HG03025 (cell line): ENCODE data around the gene ZNF837.
"Not testable (repeated sequence)": the region's sequence is repeated elsewhere in the genome, so short reads cannot be mapped to it uniquely, and the experiment has no call there.

Experiments used
- ATAC-seq: cut with Tn5 transposase; IDR thresholded peaks from one replicate; pipeline ENCODE4 v1.9.1; 2021; ENCODE audit warnings: mild to moderate bottlenecking, moderate library complexity; ENCODE audit not compliant: unreplicated experiment, low FRiP score

Gene ZNF837

DNA sequence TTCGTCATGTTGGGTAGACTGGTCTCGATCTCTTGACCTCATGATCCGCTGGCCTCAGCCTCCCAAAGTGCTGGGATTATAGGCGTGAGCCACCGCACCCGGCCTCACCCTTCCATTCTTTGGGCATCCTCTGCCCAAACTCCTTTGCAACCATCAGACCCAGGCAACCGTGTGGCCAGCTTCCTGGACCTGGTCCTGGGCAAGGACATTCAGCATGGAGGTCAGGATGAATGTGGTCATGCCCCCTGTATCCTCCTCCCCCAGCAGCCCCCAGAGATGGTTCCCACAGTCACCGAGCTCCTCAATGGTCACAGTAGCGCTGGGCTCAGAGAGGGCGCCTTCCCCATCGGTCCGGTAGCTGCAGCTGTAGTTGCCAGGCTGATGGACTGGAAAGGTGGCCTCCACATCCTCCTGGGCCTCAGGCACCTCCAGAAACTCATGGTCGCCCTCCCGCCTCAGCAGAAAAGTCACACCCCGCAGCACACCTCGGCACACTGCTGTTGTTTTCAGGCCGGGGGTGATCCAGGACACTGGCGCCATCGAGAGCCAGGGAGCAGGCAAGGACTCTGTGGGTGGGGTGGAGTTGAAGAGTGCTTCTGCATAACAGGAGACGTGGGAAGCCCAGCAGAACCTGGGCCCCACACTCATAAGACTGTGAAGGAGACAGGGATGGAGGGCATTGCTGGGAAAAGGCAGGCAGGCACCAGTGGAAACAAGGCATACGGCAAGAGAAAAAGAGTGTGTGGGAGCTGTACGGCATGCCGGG is 28.7 kb downstream of the ZNF837 start:
- ATAC-seq: no peak

DNA sequence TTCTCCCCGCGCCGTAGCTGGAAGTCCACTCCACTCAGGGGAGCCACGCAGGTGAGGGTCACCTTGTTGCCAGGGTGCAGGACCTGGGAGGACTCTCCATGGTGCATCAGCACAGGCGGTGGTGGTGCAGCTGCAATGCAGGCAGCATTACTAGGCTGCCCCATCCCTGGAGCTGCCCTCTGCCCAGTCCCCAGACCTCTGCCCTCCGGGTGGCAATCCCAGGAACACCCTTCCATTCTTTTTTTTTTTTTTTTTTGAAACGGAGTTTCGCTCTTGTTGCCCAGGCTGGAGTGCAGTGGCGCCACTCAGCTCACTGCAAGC is 29.3 kb downstream of the ZNF837 start:
- ATAC-seq: no peak

DNA sequence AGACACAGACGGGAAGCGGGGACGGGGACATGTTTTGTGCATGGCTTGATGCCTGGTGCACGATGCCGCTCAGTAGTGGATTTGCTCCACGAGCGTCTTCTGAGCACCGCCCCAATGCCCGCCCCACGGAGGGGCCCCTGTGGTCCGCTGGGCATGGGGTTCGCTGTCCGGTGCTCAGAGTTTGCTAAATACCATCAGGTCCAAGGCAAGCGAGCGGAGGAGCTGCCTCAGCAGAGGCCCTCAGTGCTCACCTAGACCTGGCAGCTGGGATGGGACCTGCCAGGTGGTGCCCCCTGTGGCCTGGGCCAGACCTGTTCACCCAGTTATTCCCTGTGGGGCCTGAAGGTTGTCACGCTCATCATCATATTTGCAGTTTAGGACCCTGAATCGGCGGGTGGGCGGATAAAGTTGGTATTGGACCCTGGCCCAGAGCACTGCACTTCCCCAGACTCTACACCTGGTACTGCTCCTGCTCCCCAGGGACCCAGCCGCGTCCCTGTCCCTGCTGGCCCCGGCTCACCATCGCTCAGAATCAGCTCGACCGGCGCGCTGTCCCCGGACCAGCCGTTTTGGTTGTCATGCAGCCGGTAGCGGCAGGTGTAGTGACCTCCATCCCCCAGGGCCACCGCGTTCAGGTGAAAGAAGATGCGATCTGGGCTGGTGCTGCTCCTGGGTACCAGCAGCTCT is 29.8 kb downstream of the ZNF837 start:
- ATAC-seq: no peak

DNA sequence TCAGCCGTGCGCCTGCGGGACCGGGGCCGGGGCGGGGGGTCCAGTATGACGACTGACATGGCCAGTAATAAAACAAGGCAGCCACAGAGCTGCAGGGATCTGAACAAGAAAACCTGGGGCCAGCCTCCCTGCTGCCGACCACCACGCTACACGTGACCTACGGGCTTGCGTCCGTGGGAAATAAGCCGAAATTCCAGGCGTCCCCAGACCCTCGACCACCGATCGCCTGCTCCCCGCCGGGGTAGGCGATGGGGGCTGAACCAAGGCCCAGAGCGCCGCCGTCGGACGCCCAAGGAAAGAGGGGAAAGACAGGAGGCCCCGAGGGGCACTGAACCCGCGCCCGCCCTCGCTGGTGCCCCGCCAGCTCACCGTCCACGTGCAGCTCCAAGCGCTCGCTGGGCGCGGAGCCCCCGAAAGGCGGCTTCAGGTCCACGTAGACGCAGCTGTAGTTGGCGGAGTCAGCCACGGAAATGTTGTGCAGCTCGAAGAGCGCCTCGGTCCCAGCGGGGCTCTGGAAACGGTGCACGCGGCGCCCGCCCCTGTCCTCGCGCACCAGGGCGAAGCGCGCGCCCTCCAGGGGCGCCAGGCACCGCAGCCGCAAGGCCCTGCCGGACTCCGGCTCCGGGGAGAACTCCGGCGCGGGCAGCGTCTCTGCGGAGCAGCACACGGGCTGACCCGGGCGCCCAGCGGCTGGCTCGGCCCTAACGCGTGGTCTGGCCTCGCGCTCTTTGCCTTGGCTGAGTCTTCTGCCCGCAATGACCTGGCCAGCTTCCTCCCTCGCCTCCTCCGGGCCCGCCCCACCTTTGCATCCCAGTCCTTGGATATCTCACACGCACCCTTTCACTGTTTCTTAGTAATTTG is 30.6 kb downstream of the ZNF837 start:
- no peak for ATAC-seq

DNA sequence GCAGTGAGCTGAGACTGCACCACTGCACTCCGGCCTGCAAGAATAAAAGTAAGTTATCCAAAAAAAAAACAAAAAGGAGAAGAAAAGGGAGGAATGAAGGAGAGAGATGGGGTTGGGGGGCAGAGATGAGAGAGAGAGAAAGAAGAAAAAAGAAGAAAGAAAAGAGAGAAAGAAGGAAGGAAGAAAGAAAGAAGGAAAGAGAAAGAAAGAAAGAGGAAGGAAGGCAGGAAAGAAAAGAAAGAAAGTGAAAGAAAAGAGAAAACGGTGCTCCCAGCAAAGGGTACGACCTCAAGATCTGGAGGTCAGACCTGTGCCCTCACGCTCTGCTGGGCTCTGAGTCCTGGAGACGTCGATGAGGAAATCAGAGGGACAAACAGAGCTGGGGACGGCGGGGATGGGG is 31.2 kb downstream of the ZNF837 start:
- ATAC-seq: no peak

DNA sequence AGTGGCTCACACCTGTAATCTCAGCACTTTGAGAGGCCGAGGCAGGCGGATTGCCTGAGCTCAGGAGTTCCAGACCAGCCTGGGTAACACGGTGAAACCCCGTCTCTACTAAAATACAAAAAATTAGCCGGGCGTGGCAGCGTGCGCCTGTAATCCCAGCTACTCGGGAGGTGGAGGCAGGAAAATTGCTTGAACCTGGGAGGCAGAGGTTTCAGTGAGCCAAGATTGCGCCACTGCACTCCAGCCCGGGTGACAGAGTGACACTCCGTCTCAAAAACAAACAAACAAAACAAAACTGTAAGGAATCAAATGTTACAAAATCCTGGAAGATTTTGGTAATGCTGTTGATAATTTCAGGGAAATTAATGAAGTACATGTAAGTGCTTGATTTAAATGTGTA is 32.8 kb downstream of the ZNF837 start:
- ATAC-seq: not testable (repeated sequence)

DNA sequence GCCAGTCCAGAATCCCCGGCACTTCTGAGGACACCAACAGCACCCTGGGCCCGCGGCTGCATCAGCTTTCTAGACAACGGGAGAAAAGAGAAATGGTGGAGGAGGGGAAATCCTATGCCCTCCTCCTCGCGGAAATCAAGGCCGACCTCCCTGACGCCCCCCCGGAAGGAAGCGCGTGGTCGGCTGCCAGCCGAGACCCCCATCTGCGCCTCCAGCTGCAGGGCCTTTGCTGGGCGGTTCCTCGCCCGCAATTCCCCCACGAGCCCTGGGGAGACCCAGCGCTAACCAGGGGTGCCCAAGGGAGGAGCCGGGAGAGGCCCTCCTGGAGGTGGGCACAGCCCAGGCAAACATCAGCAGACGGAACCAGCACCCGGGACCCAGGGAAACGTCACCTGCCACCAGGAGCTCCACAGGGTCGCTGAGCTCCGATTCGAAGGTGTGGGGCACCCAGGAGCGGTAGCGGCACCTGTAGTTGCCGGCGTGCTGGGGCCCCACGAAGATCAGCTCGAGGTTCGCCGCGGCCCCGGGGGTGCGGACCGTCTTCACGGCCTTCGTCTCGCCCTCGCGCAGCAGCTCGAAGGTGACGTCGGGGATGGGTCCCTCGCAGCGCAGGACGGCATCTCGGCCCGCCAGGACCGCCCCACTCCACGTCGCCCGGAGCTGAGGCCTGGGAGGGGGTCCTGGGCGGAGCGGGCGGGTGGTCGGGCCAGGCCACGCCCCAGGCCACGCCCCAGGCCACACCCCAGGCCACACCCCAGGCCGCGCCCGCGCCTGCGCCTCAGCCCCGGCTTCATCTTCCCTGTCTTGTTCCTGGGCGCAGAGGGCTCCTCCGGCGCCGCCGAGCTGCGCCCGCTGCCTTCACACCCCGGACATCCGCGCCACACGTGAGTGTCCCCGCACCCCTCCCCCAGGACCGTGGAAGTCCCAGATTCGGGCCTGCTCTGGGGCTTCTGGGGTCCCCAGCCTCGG is 33.6 kb downstream of the ZNF837 start:
- ATAC-seq: peak; percentile 84

DNA sequence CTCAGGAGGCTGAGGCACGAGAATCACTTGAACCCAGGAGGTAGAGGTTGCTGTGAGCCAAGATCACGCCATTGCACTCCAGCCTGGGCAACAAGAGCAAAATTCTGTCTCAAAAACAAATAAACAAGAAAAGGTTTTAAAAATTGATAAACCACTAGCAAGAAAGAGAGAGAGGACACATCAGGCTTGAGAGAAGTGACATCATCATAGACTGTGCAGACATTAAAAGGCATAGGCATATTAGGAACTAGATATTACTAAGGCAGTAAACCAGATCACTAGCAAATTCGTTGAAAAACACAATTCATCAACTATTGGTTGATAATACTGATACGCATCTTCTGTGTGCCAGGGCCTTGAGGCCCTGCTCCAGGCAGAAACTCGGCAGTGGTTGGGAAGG is 35.3 kb downstream of the ZNF837 start:
- no peak for ATAC-seq

DNA sequence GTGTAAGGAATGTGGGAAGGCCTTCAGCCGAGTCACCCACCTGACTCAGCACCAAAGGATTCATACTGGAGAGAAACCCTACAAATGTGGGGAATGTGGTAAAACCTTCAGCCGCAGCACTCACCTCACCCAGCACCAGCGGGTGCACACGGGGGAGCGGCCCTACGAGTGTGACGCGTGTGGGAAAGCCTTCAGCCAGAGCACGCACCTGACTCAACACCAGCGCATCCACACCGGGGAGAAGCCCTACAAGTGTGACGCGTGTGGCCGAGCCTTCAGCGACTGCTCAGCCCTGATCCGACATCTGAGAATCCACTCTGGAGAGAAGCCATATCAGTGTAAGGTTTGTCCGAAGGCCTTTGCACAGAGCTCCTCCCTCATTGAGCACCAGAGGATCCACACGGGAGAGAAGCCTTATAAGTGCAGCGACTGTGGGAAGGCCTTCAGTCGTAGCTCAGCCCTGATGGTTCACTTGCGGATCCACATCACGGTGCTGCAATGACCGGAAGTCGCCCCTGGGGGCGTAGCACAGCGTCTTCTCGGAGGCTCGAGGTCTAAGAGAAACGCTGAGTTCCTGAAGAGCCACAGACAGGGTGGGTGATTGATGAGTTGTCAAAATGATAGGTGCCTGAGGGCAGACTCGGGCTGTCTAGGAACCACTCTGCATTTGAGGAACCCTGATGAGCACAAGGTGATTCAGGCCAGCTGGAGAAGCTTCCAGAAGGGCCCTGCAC is 41.8 kb downstream of the ZNF837 start:
- ATAC-seq: no peak

DNA sequence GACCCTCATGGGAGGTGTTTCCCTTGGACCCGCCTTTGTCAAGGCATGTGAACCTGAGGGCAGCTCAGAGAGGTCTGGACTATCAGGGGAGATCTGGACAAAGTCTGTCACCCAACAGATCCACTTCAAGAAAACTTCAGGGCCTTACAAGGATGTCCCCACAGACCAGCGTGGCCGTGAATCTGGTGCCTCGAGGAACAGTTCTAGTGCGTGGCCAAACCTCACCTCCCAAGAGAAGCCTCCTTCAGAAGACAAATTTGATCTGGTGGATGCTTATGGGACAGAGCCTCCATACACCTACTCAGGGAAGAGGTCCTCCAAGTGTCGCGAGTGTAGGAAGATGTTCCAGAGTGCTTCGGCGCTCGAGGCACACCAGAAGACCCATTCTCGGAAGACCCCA is 42.5 kb downstream of the ZNF837 start:
- ATAC-seq: no peak

DNA sequence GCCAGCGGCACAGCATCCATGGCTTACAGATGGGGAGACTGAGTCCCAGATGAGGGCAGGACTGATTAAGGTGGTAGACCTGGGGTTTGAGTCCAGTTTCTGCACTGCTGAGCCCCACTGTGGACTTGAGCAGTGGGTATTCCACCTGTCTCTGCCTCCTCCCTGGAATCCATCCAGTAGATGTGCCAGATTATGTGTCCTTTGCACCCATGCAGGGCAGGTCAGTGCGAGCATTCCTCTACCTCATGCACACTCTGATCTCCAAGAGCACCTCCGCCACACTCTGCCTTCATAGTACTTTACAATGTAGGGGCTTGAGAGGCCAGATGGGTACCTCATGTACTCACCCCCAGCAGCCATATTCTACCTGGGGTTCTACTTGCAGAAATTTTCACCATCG is 44.0 kb downstream of the ZNF837 start:
- no peak for ATAC-seq

DNA sequence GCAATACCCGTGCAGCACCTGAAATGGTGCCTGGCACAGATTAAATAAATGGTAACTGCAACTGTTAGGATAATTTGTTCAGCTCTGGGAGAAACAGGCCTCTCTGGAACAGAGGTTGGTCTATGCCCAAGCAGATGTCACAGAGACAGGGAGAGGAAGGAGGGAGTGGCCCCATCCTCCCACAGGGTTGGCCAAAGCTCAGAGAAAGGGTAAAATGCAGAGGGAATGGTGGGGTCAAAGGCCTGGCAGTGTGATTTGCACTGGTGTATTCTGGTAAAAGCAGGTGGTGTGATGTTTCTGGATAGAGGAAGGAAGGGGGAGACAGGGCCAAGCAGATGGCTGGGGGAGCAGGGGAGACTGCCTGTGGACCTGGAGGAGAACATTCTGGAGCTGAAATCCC is 44.6 kb downstream of the ZNF837 start:
- ATAC-seq: no peak

DNA sequence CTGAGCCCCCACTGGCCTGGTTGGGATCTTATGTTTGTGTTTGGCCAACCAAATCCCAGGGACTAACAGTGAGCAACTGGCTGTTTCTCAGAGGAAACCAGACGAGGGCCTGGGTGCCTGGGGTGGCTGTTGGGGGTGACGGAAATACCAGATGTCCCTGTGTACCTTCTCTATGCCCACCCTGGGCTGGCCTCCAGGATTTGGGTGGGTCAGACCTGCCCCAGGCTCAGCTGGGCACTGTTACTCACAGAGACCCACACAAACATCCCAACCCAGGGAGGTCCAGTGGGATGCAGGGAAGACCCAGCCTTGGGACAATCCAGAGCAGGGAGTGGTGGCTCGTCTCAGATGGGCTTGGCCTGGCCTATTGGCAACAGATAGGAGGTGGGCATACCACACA is 45.2 kb downstream of the ZNF837 start:
- ATAC-seq: no peak

DNA sequence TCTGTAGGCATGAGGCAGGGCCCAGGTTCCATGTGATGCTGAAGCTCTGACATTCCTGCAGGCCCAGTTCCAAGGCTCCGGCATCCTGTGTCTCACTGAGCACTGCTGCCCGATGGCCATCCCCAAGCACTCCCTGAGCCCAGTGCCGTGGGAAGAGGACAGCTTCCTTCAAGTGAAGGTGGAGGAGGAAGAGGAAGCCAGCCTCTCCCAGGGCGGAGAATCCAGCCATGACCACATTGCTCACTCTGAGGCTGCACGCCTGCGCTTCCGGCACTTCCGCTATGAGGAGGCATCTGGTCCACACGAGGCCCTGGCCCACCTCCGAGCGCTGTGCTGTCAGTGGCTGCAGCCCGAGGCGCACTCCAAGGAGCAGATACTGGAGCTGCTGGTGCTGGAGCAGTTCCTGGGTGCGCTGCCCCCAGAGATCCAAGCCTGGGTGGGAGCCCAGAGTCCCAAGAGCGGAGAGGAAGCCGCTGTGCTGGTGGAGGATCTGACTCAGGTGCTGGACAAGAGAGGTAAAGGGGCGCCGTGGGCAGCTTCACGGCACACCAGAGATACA is 46.1 kb downstream of the ZNF837 start:
- no peak for ATAC-seq

DNA sequence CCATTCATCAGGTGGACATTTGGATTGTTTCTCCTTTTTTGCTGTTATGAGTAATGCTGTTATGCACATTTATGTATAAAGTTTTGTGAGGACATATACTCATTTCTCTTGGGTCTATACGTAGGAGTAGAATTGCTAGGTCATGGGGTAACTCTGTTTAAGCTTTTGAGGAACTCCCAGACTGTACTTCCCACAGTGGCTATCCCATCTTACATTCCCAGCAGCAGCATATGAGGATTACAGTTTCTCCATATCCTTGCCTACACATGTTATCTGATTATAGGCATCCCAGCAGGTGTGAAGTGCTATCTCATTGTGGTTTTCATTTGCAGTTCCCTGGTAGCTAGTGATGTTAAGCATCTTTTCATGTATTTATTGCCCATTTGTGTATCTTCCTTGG is 48.1 kb downstream of the ZNF837 start:
- ATAC-seq: no peak

DNA sequence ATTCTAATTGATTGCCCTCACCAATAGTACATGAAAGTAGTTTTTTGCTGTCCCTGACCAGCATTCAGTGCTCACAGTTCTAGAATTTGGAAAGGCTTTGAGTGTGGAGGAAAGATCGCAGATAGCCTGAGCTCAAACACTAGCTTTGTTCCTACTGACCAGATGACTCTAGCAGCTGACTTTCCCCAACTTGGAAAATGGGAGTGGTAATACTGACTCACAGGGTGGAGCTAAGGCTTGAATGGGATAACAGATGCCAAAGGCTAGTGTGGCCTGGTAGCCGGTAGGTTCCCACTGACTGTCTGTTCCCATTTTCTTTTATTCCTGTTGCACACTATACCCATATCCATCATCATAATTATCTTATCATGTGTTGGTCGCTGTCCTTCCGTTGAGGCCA is 50.4 kb downstream of the ZNF837 start:
- ATAC-seq: no peak

DNA sequence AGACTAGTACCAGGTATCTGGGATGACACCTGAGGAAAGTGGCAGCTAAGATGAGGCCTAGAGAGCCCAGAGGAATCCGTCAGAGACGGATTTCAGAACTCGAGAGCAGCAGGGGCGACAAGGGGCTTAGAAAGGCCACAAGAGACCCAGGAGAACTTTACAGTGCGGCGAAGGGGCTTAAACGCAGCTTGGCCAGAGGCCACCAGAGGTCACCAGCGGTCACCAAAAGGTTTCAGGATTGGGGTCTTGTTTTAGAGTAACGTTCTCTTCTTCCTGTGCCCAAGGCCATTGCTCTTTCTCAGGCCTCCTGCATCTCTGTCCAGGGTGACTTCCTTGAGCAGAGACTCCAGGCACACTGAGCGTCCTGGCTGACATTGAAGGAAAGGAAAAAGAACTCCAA is 51.8 kb downstream of the ZNF837 start:
- ATAC-seq: no peak

DNA sequence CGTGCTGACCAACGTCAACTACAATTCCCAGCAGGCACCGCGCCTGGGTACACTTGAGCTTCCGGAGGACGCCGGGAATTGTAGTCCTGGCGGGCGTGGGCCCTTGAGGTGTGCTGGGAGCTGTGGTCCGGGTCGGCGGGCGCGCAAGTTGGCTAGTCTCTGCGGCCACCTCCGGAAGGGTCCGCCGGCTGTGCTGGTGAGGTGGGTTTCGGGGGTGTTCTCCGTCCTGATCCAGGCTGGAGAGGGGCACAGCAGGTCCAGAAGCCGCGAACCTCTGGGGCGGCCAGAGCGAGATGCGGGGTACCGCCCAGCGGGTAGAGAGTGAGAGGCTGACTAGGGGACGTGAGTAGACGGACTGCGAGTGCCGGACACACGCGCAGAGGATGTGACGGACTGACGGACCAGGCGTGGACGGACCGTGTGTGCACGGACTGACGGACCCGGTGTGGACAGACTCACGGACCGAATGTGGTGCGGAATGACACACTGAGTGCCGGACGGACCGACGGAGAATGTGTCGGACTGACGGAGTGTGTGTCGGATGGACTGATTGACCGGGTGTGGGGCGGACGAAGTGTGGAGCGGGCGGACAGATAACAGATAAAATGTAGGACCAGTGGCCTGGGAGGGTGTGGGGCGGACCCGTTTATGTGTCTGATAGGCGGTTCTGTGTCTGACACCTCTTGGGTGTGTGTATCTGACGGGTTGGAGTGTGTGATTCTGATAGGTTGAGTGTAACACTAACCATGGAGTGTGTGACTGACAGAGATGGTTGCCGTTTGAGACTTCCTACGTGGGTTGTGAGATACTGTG is 53.7 kb downstream of the ZNF837 start, which contains the start of gene ZSCAN22:
Gene ZSCAN22, plus strand, starts transcription at position 81 of the 813 bp plus-strand sequence. CDS start 7,809 bp downstream, outside the sequence.
- peak; percentile 79 for ATAC-seq
